Prostate gland (tissue), 2 donors: ENCODE measurements around the gene IDH3B. TPM values are rescaled to one million over a fixed set of nuclear protein-coding genes. Genes with fewer than 3 reads are reported as not detected.

Experiments
- DNase-seq: peaks from one replicate; pipeline ENCODE4 v3.0.0-alpha.2; 2019; ENCODE audit warnings: low spot score
- H3K27ac ChIP-seq, 2 donors: fragments of 200-600 bp; sonication (generic); 2 replicates each; pipeline ENCODE4 v1.5.1; 2017 to 2019
- H3K27me3 ChIP-seq: fragments of 200-600 bp; sonication (generic); replicated peaks from 2 replicates; pipeline ENCODE4 v1.5.1; 2019; ENCODE audit not compliant: insufficient read depth
- H3K36me3 ChIP-seq, 2 donors: fragments of 200-600 bp; sonication (generic); 1 replicate in 1 of 2; 2 replicates in 1 of 2; pipeline versions ENCODE4 v1.5.1 to v1.8.1; 2017 to 2019
- H3K4me1 ChIP-seq: fragments of 200-600 bp; sonication (generic); replicated peaks from 2 replicates; pipeline ENCODE4 v1.5.1; 2019
- H3K4me3 ChIP-seq, 2 donors: fragments of 200-600 bp; sonication (generic); 2 replicates each; pipeline ENCODE4 v1.5.1; 2017 to 2019
- H3K9me3 ChIP-seq: fragments of 200-600 bp; sonication (generic); 2 replicates; pipeline ENCODE4 v1.5.1; 2017
- POLR2A ChIP-seq: fragments of 450-650 bp; IDR thresholded peaks from one replicate; pipeline ENCODE4 v1.6.1; 2016; ENCODE audit warnings: antibody characterized with exemption, mild to moderate bottlenecking
- POLR2AphosphoS5 ChIP-seq: sonication (generic); formaldehyde crosslinking; IDR thresholded peaks from one replicate; pipeline ENCODE4 v1.6.1; 2017; ENCODE audit warnings: antibody characterized with exemption
- WGBS: methylation state at CpG from one replicate; pipeline ENCODE4 v1.1.5; 2018; 5-methylcytosine and 5-hydroxymethylcytosine counted together
- intact Hi-C: fragments of 100-400 bp; cut with DNase I; formaldehyde crosslinking; loops from one replicate; pipeline ENCODE4 v1.14.2; 2022
- total RNA-seq, 2 donors: library from RNA; depleted of rRNA; stranded (reverse); fragments of >200 nt; gene quantifications; one replicate each; pipeline ENCODE4 v1.1.0, GENCODE V29; 2016
- TF ChIP-seq, protein P1 (sequence below), 4 experiments: fragments of 200-600 bp in 2 of 4; fragments of 450-650 bp in 2 of 4; sonication (generic) in 2 of 4; IDR thresholded peaks; 1 replicate in 3 of 4; 2 replicates in 1 of 4; pipeline ENCODE4 v1.5.1; 2016 to 2019; ENCODE audit warnings: antibody characterized with exemption in 4 of 4, mild to moderate bottlenecking in 2 of 4, moderate library complexity in 2 of 4

IDH3B gene
- total RNA-seq, 2 donors from 2014 or later, result 132 to 141 TPM

GRCh38 chr20:2703716-2704475 lies 39.9 kb upstream of the IDH3B start:
- WGBS, result 94% methylated on average over 8 of the region's 8 CpGs
- Histone ChIP-seq H3K36me3 (no peaks in the 10 kb centered on the region), H3K9me3 (no peaks in the 10 kb centered on the region), H3K4me1 (no peaks in the 10 kb centered on the region), H3K4me3 (no peak overlapping the region), H3K27me3 (no peaks in the 10 kb centered on the region), H3K27ac (no peak overlapping the region)
- DNase-seq, result no peak
- intact Hi-C loops, result no loop called here
- TF ChIP-seq POLR2AphosphoS5, result no peak
- TF ChIP-seq, protein P1, sequence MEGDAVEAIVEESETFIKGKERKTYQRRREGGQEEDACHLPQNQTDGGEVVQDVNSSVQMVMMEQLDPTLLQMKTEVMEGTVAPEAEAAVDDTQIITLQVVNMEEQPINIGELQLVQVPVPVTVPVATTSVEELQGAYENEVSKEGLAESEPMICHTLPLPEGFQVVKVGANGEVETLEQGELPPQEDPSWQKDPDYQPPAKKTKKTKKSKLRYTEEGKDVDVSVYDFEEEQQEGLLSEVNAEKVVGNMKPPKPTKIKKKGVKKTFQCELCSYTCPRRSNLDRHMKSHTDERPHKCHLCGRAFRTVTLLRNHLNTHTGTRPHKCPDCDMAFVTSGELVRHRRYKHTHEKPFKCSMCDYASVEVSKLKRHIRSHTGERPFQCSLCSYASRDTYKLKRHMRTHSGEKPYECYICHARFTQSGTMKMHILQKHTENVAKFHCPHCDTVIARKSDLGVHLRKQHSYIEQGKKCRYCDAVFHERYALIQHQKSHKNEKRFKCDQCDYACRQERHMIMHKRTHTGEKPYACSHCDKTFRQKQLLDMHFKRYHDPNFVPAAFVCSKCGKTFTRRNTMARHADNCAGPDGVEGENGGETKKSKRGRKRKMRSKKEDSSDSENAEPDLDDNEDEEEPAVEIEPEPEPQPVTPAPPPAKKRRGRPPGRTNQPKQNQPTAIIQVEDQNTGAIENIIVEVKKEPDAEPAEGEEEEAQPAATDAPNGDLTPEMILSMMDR (IDR thresholded peaks at IDR 0.05), result no peak
- TF ChIP-seq POLR2A, result no peak

GRCh38 chr20:2701671-2702081 lies 37.7 kb upstream of the IDH3B start:
- TF ChIP-seq POLR2A (no peak), POLR2AphosphoS5 (no peak)
- TF ChIP-seq, protein P1 (IDR thresholded peaks at IDR 0.05), result no peak
- no peak overlapping the region for H3K4me3 ChIP-seq
- H3K27ac ChIP-seq, result no peak overlapping the region
- H3K27me3 ChIP-seq, result no peaks in the 10 kb centered on the region
- intact Hi-C loops, result no loop called here
- no peaks in the 10 kb centered on the region for H3K9me3 ChIP-seq
- DNase-seq, result no peak
- H3K4me1 ChIP-seq, result no peaks in the 10 kb centered on the region
- WGBS, result 61% methylated on average over 5 of the region's 5 CpGs
- no peaks in the 10 kb centered on the region for H3K36me3 ChIP-seq

DNA sequence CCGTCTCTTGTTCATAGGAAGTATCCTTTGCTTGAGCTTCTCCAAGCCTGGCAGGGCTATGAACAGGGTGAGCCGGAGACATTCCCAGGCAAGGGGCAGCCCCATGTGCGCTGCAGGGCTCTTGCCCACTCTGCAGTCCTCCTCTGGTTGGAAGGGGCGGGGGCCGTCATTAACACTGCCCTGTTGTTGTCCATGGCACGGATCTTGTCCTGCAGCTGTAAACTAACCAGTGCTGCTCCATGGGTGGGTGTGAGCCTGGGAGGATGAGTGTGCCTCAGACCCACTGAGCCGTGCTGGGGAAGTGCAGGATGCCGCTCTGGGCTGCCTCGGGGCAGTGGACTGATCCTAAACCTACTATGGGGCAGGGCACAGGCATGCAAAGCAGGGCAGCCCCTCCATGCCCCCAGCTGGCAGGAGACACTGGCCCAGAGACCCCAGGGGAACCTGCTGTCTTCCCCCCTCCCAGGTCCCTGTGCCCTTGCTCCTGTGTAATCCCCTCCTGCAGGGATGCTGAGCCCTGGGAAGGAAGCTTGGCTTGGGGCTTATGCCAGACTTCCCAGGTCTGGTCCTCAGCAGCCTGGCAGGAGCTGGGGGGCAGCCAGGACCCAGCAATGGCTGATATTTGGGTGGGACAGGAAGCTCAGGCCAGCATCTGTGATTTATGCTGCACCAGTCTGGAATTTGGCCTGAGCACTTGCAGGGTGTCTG lies 37.1 kb upstream of the IDH3B start:
- no peaks in the 10 kb centered on the region for H3K27me3 ChIP-seq
- no peaks in the 10 kb centered on the region for H3K4me1 ChIP-seq
- no peak for DNase-seq
- intact Hi-C loops, result no loop called here
- no peak for TF ChIP-seq POLR2AphosphoS5
- no peak for TF ChIP-seq POLR2A
- TF ChIP-seq, protein P1 (IDR thresholded peaks at IDR 0.05), result no peak
- H3K9me3 ChIP-seq, result no peaks in the 10 kb centered on the region
- 67% methylated on average over 9 of the region's 9 CpGs for WGBS
- no peak overlapping the region for H3K27ac ChIP-seq
- H3K36me3 ChIP-seq, result no peaks in the 10 kb centered on the region
- no peak overlapping the region for H3K4me3 ChIP-seq

DNA sequence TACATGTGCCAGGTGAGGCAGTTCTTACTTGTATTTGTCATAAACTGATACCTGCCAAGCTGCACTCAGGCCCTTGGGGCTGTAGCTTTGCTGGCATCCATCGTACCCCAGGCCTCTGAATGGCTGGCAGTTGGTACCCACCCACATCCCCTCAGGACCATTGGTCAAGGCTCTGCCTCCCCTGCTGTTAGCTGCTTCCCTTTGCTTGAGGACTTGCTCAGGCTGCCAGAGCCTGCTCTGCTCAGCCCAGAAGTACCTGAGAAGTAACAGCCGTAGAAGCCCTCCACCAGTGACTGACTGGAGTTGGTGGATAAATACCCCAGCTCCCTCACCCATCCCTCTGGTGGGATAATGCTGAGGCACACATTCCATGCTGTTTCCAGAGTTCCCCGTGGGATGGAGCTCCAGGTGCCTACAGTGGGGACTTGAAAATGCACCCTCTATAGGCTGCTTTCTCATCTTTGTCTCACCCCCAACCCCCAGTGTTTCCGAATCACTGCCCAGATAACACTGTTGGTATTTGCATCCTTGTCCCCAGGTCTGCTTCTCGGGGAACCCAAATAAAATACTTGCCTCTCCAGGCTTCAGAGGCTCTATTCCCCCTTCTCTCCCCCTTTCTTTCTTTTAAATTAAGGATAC lies 35.9 kb upstream of the IDH3B start:
- no peak for DNase-seq
- TF ChIP-seq POLR2A, result no peak
- TF ChIP-seq POLR2AphosphoS5, result no peak
- TF ChIP-seq, protein P1 (IDR thresholded peaks at IDR 0.05), result no peak
- H3K27me3 ChIP-seq, result no peaks in the 10 kb centered on the region
- 73% methylated on average over 5 of the region's 5 CpGs for WGBS
- H3K27ac ChIP-seq, result no peak overlapping the region
- no peaks in the 10 kb centered on the region for H3K36me3 ChIP-seq
- intact Hi-C loops, result loop anchor here (10.0 kb wide), 1 partner anchor 145 kb away; the partner anchor contains the start of genes PCED1A and VPS16
- H3K9me3 ChIP-seq, result no peaks in the 10 kb centered on the region
- H3K4me1 ChIP-seq, result no peaks in the 10 kb centered on the region
- H3K4me3 ChIP-seq, result no peak overlapping the region
